Coronary artery (tissue), 2 donors: ENCODE data around the gene MAST2.
"Not testable (repeated sequence)": the region's sequence is repeated elsewhere in the genome, so short reads cannot be mapped to it uniquely, and the experiment has no call there.

Experiments used
- DNase-seq: peaks from one replicate; pipeline ENCODE4 v3.0.0-alpha.2; 2017; ENCODE audit warnings: low spot score
- H3K27ac ChIP-seq, 2 donors: fragments of 200-600 bp; sonication (generic); one replicate each; pipeline ENCODE4 v1.5.1; 2016 to 2019
- H3K4me3 ChIP-seq: fragments of 200-600 bp; sonication (generic); 2 replicates; pipeline ENCODE4 v1.5.1; 2016; ENCODE audit warnings: mild to moderate bottlenecking, moderate library complexity
- CTCF ChIP-seq: fragments of 200-600 bp; sonication (generic); IDR thresholded peaks from one replicate; pipeline ENCODE4 v1.5.1; 2019; ENCODE audit warnings: antibody characterized with exemption

The MAST2 gene

GRCh38 chr1:45857101-45857700 lies 53.8 kb downstream of the MAST2 start:
- TF ChIP-seq CTCF: no peak
- H3K27ac ChIP-seq: no peak overlapping the region
- no peak for DNase-seq
- H3K4me3 ChIP-seq: no peak overlapping the region

GRCh38 chr1:45857755-45858492 lies 54.5 kb downstream of the MAST2 start:
- not testable (repeated sequence) for H3K27ac ChIP-seq, H3K4me3 ChIP-seq, DNase-seq

- no peak overlapping the region for H3K27ac ChIP-seq
- TF ChIP-seq CTCF: no peak
- no peak overlapping the region for H3K4me3 ChIP-seq
- no peak for DNase-seq
Measured at GRCh38 chr1:45859221-45859620, 55.8 kb downstream of the MAST2 start.

GRCh38 chr1:45862008-45862407 lies 58.6 kb downstream of the MAST2 start:
- Histone ChIP-seq H3K27ac (no peak overlapping the region), H3K4me3 (no peak overlapping the region)
- DNase-seq: no peak
- no peak for TF ChIP-seq CTCF

DNA sequence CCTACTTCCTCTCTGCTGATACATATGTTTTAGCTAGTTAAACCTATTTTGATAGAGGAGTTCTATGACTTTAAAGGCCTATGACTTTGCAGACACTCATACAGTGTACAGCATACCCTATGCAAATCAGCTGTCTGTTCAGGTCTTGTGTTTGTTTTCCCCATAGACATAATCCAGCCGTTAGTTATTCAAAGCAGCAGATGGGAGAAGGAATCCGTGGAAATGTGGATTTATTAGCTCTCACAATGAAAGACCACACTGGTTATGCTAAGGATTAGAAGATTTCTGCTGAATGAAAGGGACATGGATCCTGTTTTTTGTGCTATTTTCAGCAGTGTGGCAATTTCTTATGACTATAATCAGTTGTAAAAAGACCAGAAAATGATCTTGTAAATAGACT lies 59.8 kb downstream of the MAST2 start:
- DNase-seq: no peak
- Histone ChIP-seq H3K27ac (no peak overlapping the region), H3K4me3 (no peak overlapping the region)
- TF ChIP-seq CTCF: no peak

DNA sequence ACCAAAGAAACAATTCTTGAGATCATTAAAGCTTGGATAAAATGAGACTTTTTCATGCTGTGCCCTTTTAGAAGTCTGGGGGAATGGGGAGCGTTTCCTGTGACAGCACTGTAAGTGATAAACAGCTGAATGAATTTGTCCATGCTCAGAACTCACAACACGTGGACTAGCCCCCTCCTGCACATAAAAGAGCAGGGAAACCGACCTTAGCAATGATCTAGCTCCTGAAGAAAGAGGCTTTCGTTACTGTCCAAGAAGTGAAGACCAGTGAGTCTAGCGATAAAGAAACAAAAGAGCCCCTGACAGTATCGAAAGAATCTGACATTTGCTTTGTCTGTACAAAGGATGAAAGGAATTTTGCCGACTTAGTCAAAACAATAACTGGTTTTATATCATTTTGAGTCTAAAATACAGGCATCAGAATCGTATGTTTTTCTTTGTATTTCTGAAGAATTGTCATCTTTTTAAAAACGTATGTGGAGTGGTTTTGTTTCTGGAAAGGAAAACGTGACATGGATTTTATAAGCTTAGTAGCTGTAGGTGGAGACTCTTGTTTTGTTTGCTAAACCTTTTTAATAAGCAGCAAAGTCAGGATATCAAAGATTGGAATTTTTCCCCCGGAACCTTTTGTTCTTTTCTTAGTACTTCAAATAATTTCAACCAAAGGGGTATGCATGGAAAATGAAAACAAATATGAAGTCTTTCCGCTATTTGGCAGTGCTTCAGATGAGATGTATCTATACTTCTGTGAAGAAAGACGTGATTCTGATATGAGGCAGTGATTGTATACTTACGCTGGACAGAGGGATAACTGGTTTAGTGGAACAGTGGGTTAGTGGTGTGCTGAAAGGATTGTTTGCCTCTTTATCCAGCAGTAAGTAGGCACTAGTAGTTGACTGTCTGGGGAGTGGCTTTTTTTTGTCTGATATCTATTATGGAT lies 61.0 kb downstream of the MAST2 start:
- no peak for DNase-seq
- peak overlapping the region; percentile 25 for H3K4me3 ChIP-seq
- TF ChIP-seq CTCF: no peak
- H3K27ac ChIP-seq: no peak overlapping the region

GRCh38 chr1:45867697-45868348 lies 64.4 kb downstream of the MAST2 start:
- no peak overlapping the region for H3K27ac ChIP-seq
- H3K4me3 ChIP-seq: no peak overlapping the region

More at GRCh38 chr1:45867697-45868348, 64.4 kb downstream of the MAST2 start:
- no peak for DNase-seq
- no peak for TF ChIP-seq CTCF
